ENCODE results near the gene GMDS. TPM values are rescaled to one million over a fixed set of nuclear protein-coding genes. Genes with fewer than 3 reads are reported as not detected.

The GMDS gene
- total and polyA plus RNA-seq, 7 donors, result 2.8 to 6.6 (median 4.7) TPM

- ATAC-seq, result no peak
- H3K36me3 ChIP-seq (ENCODE audit: insufficient read depth in 1 of 2, low read depth in 1 of 2), result no peaks in the 10 kb centered on the region
- intact Hi-C loops (cut with DNase I), result no loop called here
- DNase-seq, result no peak
- H3K9me3 ChIP-seq, result no peaks in the 10 kb centered on the region
- no peak overlapping the region for H3K4me3 ChIP-seq
- 91 to 94% (median 93%) methylated on average over 6 of the region's 6 CpGs for WGBS, 3 donors
- no peak overlapping the region for H3K27ac ChIP-seq
- H3K4me1 ChIP-seq, result peaks cover 8% of the 10 kb centered on the region
- H3K27me3 ChIP-seq (ENCODE audit: insufficient read depth in 3 of 3, low read length in 2 of 3), result no peaks in the 10 kb centered on the region
- no peak for TF ChIP-seq CTCF (IDR thresholded peaks at IDR 0.05)
These were observed 482.0 kb downstream of the GMDS start for GRCh38 chr6:1763404-1763803.

GRCh38 chr6:1762203-1762602 is 483.2 kb downstream of the GMDS start:
- DNase-seq (no peak), ATAC-seq (no peak)
- no peak for TF ChIP-seq CTCF (IDR thresholded peaks at IDR 0.05)
- H3K9me3 ChIP-seq, result no peaks in the 10 kb centered on the region
- no peaks in the 10 kb centered on the region for H3K27me3 ChIP-seq (ENCODE audit: insufficient read depth in 3 of 3, low read length in 2 of 3)
- 84 to 95% (median 86%) methylated on average over 9 of the region's 9 CpGs for WGBS, 3 donors
- no peak overlapping the region for H3K27ac ChIP-seq
- peaks cover under 1% of the 10 kb centered on the region for H3K4me1 ChIP-seq
- H3K4me3 ChIP-seq, result no peak overlapping the region
- H3K36me3 ChIP-seq (ENCODE audit: insufficient read depth in 1 of 2, low read depth in 1 of 2), result no peaks in the 10 kb centered on the region
- intact Hi-C loops (cut with DNase I), result no loop called here

GRCh38 chr6:1761477-1761877 is 483.9 kb downstream of the GMDS start:
- ATAC-seq, result no peak
- Histone ChIP-seq H3K27ac (no peak overlapping the region), H3K4me1 (no peaks in the 10 kb centered on the region), H3K27me3 (ENCODE audit: insufficient read depth in 3 of 3, low read length in 2 of 3) (no peaks in the 10 kb centered on the region), H3K9me3 (no peaks in the 10 kb centered on the region), H3K36me3 (ENCODE audit: insufficient read depth in 1 of 2, low read depth in 1 of 2) (no peaks in the 10 kb centered on the region), H3K4me3 (no peak overlapping the region)
- no peak for DNase-seq
- TF ChIP-seq CTCF (IDR thresholded peaks at IDR 0.05), result no peak
- intact Hi-C loops (cut with DNase I), result no loop called here
- whole genome bisulfite sequencing, 3 donors, result 79 to 84% (median 81%) methylated on average over 4 of the region's 4 CpGs

GRCh38 chr6:1760876-1761275 is 484.5 kb downstream of the GMDS start:
- Histone ChIP-seq H3K27ac (no peak overlapping the region), H3K36me3 (ENCODE audit: insufficient read depth in 1 of 2, low read depth in 1 of 2) (no peaks in the 10 kb centered on the region), H3K4me3 (no peak overlapping the region), H3K4me1 (no peaks in the 10 kb centered on the region), H3K27me3 (ENCODE audit: insufficient read depth in 3 of 3, low read length in 2 of 3) (no peaks in the 10 kb centered on the region), H3K9me3 (no peaks in the 10 kb centered on the region)
- TF ChIP-seq CTCF (IDR thresholded peaks at IDR 0.05), result no peak
- intact Hi-C loops (cut with DNase I), result no loop called here
- no peak for ATAC-seq
- 80 to 92% (median 83%) methylated on average over 2 of the region's 2 CpGs for WGBS, 3 donors
- DNase-seq, result no peak

- H3K27ac ChIP-seq, result no peak overlapping the region
- TF ChIP-seq CTCF (IDR thresholded peaks at IDR 0.05), result no peak
- DNase-seq (no peak), ATAC-seq (no peak)
- no peaks in the 10 kb centered on the region for H3K4me1 ChIP-seq
- no peaks in the 10 kb centered on the region for H3K27me3 ChIP-seq (ENCODE audit: insufficient read depth in 3 of 3, low read length in 2 of 3)
- 90 to 94% (median 91%) methylated on average over 8 of the region's 8 CpGs for WGBS, 3 donors
- intact Hi-C loops (cut with DNase I), result no loop called here
- H3K4me3 ChIP-seq, result no peak overlapping the region
- no peaks in the 10 kb centered on the region for H3K36me3 ChIP-seq (ENCODE audit: insufficient read depth in 1 of 2, low read depth in 1 of 2)
- no peaks in the 10 kb centered on the region for H3K9me3 ChIP-seq
These were observed 485.5 kb downstream of the GMDS start for GRCh38 chr6:1759870-1760269.

Measured in psoas muscle (tissue), 8 donors.